ENCODE data around the gene POU2AF1.

The POU2AF1 gene

GRCh38 chr11:111336062-111336461, 43.0 kb downstream of the POU2AF1 start:
- no peaks in the 10 kb centered on the region for H3F3A ChIP-seq (ENCODE audit: control insufficient read depth, insufficient read depth)
- 0 out of 2 replicates have a peak, but pooled peaks cover 2% of the 10 kb centered on the region for H3K27me3 ChIP-seq (ENCODE audit: control insufficient read depth, low read length)
- H3K79me2 ChIP-seq (ENCODE audit: control insufficient read depth, low read length): no peaks in the 10 kb centered on the region
- no peak overlapping the region for H3K27ac ChIP-seq (ENCODE audit: low read depth, low read length)
- H3K9me3 ChIP-seq (ENCODE audit: control insufficient read depth, insufficient read depth, low read length): no peaks in the 10 kb centered on the region
- H3K9me2 ChIP-seq (replicated peaks; ENCODE audit: control insufficient read depth, low read length): no peaks in the 10 kb centered on the region
- H3K4me2 ChIP-seq (ENCODE audit: low read length): no peak overlapping the region
- TF ChIP-seq CTCF (IDR thresholded peaks at IDR 0.05; ENCODE audit: low read depth, low read length, poor library complexity, severe bottlenecking): no peak
- TF ChIP-seq EZH2phosphoT487 (IDR thresholded peaks at IDR 0.05; ENCODE audit: borderline replicate concordance, low read length): no peak
- no peak overlapping the region for H3K4me3 ChIP-seq (ENCODE audit: low read length)
- no peaks in the 10 kb centered on the region for H4K20me1 ChIP-seq (ENCODE audit: control insufficient read depth, insufficient read depth, low read depth, low read length)
- no peaks in the 10 kb centered on the region for H3K4me1 ChIP-seq (ENCODE audit: control insufficient read depth, low read length)
- no peaks in the 10 kb centered on the region for H3K36me3 ChIP-seq (ENCODE audit: control insufficient read depth, low read length)

- no peaks in the 10 kb centered on the region for H3K79me2 ChIP-seq (ENCODE audit: control insufficient read depth, low read length)
- H3K4me1 ChIP-seq (ENCODE audit: control insufficient read depth, low read length): no peaks in the 10 kb centered on the region
- no peak overlapping the region for H3K27ac ChIP-seq (ENCODE audit: low read depth, low read length)
- H3F3A ChIP-seq (ENCODE audit: control insufficient read depth, insufficient read depth): no peaks in the 10 kb centered on the region
- H3K4me3 ChIP-seq (ENCODE audit: low read length): no peak overlapping the region
- H3K27me3 ChIP-seq (ENCODE audit: control insufficient read depth, low read length): 0 out of 2 replicates have a peak, but pooled peaks cover 2% of the 10 kb centered on the region
- no peaks in the 10 kb centered on the region for H4K20me1 ChIP-seq (ENCODE audit: control insufficient read depth, insufficient read depth, low read depth, low read length)
- no peaks in the 10 kb centered on the region for H3K36me3 ChIP-seq (ENCODE audit: control insufficient read depth, low read length)
- TF ChIP-seq CTCF (IDR thresholded peaks at IDR 0.05; ENCODE audit: low read depth, low read length, poor library complexity, severe bottlenecking) (no peak), EZH2phosphoT487 (IDR thresholded peaks at IDR 0.05; ENCODE audit: borderline replicate concordance, low read length) (no peak)
- no peaks in the 10 kb centered on the region for H3K9me3 ChIP-seq (ENCODE audit: control insufficient read depth, insufficient read depth, low read length)
- H3K4me2 ChIP-seq (ENCODE audit: low read length): no peak overlapping the region
- H3K9me2 ChIP-seq (replicated peaks; ENCODE audit: control insufficient read depth, low read length): no peaks in the 10 kb centered on the region
Observed at GRCh38 chr11:111335549-111335948, 43.5 kb downstream of the POU2AF1 start.

- TF ChIP-seq EZH2phosphoT487 (IDR thresholded peaks at IDR 0.05; ENCODE audit: borderline replicate concordance, low read length) (no peak), CTCF (IDR thresholded peaks at IDR 0.05; ENCODE audit: low read depth, low read length, poor library complexity, severe bottlenecking) (no peak)
- 0 out of 2 replicates have a peak, but pooled peaks cover 2% of the 10 kb centered on the region for H3K27me3 ChIP-seq (ENCODE audit: control insufficient read depth, low read length)
- H3K27ac ChIP-seq (ENCODE audit: low read depth, low read length): no peak overlapping the region
- no peaks in the 10 kb centered on the region for H3K79me2 ChIP-seq (ENCODE audit: control insufficient read depth, low read length)
- H3K9me2 ChIP-seq (replicated peaks; ENCODE audit: control insufficient read depth, low read length): no peaks in the 10 kb centered on the region
- no peaks in the 10 kb centered on the region for H3K36me3 ChIP-seq (ENCODE audit: control insufficient read depth, low read length)
- no peaks in the 10 kb centered on the region for H3F3A ChIP-seq (ENCODE audit: control insufficient read depth, insufficient read depth)
- 0 out of 2 replicates have a peak, but pooled peaks cover under 1% of the 10 kb centered on the region for H3K4me1 ChIP-seq (ENCODE audit: control insufficient read depth, low read length)
- H3K9me3 ChIP-seq (ENCODE audit: control insufficient read depth, insufficient read depth, low read length): no peaks in the 10 kb centered on the region
- H3K4me2 ChIP-seq (ENCODE audit: low read length): no peak overlapping the region
- H4K20me1 ChIP-seq (ENCODE audit: control insufficient read depth, insufficient read depth, low read depth, low read length): no peaks in the 10 kb centered on the region
- H3K4me3 ChIP-seq (ENCODE audit: low read length): no peak overlapping the region
Observed at GRCh38 chr11:111334532-111335502, 44.3 kb downstream of the POU2AF1 start.

Data from DOHH2 (cell line).